NCI-H1436 treated with DMSO at 0.1 percent for 48 hours (cell line): ENCODE data around the gene DLG2.

Source experiments
- DNase-seq: peaks from one replicate; lab custom pipeline; 2025; lab: John Stamatoyannopoulos, UW

The DLG2 gene

DNA sequence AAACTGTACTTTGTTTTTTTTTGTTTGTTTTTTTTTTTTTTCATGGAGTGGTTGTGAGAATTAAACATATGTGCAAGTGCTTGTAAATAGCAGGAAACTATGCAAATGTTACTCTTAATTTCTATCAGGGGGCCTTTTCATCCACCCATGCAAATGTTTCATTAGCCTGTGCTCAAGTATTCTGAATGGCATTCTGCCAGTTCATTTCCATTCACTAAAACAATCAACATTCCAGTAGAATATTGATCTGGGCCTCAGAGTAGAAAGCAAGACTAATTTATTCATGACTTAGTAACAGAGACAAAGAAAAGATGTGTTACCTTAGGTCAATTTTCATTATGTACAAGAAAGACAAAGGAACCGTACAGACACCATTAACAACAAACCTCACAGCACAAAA, 971.4 kb downstream of the DLG2 start:
- DNase-seq = no peak

DNA sequence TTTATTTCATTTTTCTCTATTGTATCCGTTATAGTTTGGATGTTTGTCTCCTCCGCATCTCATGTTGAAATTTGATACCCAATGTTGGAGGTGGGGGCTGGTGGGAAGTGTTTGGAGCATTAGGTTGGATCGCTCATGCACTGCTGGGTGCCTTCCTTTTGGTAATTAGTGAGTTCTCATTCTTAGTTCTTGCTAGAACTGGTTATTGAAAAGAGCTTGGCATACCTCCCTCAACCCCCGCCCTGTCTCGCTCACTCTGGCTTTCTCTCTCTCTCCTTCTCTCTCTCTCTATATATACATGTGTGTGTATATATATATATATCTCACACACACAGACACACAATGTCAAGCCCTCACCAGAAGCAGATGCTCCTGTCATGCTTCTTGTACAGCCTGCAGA, 978.7 kb downstream of the DLG2 start:
- no peak for DNase-seq

DNA sequence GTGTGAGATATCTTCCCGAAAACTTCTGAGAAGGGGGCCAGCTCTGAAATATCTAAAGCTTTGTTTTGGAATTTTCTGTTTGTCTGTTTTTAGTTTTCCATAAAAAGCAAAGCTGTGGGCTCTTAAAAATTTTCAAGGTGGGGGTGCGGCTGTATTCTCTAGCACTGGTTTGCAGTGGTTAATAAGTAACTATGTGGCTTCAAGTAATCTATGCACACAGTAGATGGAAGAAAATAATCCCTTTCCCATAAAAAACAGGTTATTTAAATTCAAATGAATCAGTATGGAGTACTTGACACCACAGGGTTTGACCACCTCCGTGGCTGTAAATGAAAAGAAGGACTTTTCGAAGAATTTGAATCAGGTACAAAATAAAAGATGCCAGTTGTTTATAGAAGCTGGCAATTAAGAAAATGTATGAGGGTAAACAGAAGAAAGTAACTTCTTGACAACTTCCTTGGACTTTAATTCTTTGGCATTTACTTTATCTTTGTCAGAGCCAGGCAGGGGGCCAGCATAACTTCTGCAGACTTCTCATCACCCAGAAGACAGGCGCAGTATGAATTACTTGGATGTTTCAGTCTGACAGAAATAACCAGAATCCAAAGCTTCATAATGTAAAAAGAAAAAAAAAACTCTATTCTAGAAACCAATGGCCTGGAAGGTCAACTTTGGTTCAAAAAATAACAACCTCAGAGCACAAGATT, 981.0 kb downstream of the DLG2 start:
- no peak for DNase-seq

DNA sequence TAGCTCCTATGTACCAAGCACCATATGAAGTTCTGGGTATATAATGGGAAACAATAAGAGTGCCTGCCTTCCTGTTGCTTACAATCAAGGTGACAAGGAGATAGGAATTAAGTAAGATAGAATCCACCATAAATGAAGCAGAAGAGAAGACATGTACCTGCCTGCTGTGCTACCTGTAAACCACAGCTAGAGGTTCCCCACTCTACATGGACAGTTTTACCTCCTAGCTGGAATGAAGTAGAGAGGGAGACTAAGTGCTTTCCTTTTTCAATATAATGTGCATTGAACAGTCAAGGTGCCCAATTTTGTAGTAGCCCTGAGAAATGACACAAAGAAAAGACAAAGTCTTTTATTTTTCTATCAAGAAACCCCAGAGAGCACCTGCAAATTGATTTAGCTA, 984.6 kb downstream of the DLG2 start:
- DNase-seq = no peak

DNA sequence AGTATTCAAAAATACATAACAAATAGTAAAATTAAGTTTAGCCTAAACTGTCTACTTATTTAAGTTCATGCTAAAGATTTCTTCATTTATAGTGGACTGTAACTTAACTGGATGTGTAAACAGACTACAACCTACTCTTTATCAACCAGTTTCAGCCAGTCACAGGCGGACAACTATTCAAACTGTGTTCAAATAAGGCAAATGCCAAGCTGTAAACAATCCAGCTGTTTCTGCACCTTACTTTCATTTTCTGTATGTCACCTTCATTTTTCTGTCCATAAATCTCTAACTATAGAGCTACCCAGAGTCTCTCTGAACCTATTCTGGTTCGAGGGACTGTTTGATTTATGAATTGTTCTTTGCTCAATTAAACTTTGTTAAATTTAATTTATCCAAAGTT, 992.8 kb downstream of the DLG2 start:
- DNase-seq = no peak

DNA sequence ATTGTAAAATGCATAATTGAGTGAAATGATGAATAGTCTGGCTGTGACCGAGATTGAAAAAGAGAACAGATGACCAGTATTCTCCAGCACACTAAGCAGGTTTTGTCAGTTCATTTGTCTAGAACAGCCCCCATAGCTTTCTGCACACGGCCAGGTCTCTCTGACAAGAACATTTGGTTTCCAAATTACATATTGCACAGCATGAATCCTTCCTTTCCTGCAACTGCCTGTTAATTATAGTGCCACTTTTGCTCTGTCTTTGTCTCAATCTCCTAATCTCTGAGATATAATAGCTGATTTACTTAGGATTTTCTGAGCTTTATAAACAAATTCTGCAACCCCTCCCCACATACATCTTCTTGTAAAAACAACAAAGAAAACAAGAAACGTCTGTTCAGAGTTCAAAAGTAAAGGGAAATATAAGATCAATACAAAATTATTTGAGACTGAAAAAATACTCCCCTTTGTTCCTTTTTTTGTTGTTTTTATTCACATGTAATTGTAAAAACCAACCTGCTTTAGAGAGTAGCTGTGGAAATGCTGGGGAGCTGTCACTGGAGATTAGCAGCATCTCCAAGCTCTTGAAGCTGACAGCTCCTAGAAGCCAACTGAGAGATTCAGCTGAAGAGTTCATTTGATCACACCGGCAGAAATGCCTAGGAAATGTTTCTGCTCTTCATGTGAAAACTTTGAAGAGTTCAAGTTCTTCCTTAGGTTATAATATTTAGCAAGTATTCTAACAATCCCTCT, 998.1 kb downstream of the DLG2 start:
- no peak for DNase-seq

DNA sequence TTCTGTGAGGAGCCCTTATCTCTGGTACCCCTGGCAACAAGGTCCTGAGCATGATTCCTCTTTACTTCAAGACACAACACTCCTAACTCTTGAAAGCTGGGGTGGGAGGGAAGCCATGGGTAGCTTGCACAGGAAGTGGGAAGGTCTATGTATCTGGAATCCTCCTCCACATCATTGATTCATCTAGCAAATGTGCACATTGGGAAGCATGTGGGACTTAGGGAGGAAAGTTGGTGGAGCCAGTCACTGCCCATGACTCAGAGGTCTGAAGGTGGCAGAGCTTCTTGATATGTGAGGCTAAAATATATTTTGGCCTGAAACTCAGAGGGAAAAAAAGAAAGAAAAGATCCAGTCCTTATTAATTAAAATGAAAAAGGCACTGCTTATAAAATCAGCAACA, 1000.9 kb downstream of the DLG2 start:
- no peak for DNase-seq

DNA sequence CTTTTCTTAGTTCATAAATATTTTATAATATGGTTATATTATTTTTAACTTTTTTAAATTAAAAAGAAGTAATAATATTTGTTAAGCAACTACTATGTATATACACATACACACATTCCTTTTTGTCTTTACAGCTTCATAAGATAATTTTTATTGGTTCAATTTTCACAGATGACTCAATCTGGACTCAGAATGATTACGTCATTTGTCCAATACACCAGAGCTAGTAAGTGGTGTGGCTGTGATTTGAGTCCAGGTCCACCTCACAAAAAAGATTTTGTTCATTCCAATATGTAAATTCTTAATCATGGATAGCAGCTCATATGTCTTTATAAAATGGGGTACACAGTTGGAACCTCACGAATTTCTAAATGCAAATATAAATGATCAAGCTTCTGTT, 1014.5 kb downstream of the DLG2 start:
- no peak for DNase-seq

DNA sequence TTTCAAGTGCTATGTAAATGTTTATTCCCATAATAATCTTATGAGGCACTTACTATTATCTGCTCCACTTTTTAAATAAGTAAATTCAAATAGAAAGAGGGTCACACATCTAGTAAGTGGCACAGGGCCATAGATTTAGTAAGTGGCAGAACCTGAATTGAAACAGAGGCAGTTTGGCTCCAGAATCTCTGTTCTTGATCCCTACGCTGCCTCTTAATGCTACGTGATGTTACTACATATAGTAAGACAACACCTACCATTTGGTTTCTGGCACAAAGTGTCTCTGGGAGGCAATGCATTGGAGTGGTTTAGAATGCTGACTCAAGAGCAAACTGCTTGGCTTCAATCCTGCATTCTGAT, 1018.3 kb downstream of the DLG2 start:
- no peak for DNase-seq

DNA sequence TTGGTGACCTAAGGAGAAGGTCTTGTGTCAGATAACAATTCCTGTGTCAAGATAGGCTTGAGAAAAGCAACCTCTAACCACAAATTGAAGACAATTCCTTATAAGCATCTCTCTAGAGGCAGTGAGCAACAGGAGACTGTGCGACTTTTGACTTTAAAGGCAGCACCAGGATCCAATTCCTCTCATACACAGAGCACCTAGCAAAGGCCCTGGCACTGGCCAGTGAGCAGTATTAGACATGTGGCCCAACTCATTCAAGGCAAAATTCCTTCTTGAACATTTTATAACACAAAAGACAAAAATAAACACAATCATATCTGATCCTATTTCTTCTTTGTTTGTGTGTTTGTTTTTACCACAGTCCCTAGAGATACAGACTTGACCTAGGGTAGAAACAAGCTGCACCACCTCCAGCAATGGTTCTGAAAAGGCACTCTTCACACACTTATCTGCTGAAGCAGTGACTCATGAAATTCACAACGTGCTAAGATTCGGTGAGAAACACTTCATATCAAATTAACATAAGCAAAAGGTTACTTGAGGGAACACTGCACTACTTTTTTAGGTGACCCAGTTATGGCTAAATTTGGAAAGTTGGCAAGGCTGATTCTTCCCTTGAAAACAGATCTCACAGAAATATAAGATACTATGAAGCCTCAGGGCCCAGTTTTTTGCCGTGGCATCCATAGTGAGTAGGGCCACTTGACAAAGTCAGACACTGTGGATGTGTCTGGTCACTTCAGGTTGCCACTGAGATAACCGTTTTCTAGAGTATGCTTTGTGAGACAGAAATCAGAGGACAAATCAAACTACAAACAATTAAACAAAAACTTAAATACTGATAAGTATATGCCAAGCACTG, 1018.9 kb downstream of the DLG2 start:
- no peak for DNase-seq

DNA sequence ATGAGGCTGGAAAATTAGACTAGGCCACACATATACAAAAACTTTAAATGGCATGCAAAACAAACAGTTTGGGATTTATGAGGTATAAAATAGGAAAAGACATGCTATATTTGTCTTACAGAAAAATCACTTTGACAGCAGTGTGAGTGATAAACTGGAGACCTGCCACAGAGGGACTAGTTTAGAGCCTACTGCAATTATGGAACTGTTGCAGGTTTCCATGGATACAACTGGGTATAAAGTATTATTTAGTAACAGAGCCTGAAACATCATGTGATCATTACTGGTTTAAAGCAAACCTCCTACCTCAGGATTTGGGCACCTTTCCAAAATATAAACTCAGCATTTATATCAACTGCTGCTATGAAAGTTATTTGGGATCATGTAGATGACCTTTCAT, 1032.5 kb downstream of the DLG2 start:
- DNase-seq = no peak

DNA sequence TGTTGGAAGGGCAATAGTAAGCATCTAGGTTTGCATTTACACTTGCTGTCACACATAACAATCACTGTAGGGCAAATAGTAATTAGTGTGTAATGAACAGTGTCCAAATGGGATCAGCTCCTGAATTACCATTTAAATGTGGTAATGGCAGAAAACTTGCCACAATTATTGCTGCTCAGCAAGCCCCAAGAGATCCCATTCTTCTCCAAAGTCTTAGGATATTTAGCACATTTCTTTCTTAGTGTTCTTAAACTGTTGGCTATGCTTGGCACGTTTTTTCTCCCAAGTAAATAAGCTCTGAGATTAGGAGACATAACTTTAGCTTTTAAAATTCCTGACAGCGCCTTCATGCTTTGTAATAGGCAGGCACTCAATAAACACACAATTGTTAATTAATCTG, 1037.0 kb downstream of the DLG2 start:
- DNase-seq = no peak

DNA sequence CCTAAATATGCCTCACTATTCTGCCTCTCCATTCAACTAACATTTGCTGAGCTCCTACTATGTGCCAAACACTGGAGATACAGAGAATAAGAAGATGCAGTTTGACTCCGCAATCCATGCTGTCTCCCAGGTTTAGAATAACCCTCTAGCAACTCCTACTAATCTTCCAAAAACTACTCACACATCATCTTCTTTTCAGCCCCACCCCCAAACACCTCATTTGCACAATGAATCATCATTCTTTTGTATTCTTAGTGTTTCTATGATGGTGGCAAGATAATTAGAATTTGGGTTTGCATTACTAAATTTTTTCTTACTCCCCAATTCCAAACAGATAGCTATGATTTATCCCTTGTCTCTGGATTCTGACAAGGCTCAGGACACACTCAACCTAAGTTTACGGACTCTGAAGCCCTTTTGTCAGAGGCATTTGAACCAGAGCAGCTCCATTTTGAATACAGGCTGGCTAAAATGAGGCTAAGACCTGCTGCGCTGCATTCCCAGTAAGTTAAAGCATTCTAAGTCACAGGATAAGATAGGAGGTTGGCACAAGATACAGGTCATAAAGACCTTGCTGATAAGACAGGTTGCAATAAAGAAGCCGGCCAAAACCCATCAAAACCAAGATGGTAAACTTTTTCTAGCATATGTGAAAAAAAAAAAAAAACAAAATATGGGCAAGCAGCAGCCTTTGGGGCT, 1038.9 kb downstream of the DLG2 start:
- no peak for DNase-seq

DNA sequence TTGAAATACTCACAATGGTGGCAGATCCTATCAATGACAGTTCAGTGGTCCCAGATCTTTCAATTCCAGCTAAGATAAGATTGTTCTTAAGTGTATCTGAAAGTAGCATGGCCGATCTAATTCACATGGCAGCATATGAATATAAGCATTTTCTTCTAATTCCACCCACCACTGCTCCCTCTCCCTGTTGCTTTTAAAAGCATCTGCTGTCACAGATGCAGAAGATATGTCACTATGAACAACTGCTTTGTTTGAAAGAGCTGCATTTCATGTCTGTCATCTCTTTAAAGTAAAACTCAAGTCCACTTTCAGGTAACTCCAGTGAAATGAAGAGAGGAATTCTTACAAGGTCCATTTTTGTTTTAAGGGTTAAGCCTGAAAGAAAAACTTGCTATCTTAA, 1044.0 kb downstream of the DLG2 start:
- DNase-seq = no peak

DNA sequence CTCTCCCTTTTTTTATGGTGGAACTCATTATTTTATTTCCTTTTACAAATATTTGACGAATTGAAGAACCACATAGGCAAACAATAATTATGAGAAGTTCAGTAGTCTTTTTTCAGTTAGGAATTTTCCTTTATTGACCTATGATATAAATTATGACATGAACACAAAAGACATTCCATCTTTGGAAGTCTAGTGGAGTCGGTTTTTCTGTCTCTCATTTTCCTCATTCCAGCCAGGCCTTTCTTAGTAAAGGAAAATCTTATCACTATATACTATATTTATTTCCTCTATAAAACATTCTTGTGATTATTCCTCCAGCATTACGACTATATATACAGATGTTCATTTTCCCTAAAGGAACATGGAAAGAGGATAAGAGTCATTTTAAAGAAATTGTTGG, 1046.1 kb downstream of the DLG2 start:
- DNase-seq = no peak

DNA sequence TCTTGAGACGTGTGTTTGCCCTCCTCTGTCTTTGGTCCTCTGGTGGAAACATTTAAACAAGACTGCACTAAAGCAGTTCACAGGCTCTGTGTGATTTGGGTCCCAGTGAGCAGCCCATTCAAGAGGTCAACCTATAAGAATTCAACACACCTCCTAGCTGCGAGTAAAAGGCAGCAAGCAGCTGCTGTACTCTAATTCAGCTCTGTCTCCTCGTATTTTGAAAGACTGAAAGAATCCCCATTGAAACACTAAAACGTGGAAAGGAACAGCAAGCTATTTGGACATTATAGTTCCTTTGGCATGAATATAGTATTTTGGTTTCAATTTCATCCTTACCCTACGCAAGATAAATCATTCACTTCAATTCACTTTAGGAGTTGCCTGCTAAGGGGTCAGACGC, 1046.7 kb downstream of the DLG2 start:
- no peak for DNase-seq

DNA sequence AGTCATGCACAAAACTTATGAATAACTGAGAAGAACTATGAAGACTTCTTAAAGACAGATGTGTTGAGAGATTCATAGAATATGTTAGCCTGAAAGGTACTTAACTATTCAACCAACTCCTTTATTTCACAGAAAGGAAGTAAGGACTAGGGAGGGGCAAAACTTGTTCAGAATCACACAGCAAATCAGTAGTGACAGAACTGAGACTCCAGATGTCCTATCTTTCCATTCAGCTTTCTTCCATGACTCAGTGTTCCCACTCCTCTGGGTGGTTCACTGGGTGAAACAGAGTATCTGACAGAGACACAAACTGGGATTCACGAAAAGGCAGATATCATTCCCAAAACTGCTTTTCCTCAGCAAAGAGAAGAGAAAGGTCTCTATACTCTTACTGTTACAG, 1053.3 kb downstream of the DLG2 start:
- DNase-seq = no peak

DNA sequence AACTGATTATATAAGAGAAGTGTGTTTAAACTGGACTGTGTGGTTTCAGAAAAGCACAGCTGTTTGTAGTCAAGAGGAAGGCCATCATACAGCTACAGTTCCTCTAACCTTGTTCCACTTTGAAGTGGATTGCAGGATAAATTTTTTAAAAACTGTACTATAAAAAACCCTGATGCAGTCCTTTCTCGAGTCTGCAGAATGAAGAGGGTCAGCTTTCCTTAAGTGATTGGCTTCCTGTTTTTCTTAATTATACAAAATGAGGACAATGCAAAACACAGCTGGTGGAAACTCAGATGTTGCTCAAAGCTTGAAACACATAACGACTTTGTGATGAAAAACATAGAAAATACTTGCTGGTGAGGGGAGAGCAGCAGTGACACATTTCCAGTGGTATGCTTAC, 1060.5 kb downstream of the DLG2 start:
- DNase-seq = no peak

DNA sequence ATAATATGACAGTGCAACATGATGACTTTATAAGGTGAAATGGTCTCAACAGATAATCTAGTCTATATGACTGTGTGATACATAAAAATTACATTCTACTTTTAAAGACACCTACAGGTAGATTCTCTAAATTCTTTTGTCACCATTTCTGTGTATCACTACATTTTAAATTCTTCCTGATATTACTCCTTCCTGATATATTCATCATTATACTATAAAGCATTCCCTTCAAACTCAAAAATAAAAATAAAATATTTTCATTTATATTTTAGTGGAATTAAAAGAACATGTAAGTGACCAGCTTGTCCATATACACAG, 1062.3 kb downstream of the DLG2 start:
- DNase-seq = no peak

DNA sequence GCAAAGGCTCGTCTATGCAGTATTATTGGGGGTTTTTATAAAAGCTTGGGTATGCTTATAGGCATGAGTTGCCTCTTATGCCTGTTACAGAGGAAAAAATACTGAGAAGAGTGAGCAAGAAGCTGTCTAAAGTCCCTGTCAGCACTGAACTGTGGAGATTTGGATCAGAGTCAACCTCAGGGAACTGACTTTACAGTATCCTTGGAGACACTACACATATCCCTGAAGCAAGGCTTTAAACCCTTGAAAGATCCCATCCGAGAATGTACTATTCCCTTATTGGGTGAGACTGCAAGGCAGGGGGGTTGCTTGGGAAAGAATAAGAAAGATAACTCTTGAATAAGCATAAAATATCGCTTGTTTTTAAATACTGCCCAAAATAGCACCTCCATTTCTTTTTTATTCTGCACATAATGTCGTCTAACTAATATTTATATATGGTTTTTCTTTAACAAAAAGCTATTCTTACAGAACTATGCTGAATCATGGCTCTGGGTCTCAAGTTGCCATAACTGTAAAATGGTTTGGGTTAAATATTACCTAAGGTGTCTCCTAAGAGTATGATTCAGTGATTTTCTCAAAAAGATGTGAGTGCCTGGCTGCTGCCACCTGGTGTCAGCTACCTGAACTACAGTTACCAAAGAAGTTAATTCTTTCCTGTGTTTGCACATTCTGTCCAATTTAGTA, 1062.8 kb downstream of the DLG2 start:
- no peak for DNase-seq

DNA sequence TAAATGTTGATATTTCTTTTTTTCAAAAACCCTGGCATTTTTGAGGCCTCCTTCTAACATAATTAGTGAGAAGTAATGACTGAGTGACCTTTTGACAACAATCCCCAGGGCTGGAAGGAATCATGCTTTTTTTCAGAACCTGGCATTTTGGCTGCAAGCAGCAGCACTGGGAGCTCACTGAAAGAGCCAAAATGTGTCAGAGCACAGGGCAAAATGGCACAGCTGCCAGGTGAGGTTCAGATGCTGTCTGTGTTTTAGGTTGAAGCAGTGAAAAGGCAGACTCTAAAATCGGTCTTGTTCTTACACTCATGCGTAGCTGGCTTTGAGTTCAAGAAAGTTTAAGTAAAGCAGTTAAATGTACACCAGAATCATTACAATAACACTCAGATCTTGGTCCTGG, 1063.8 kb downstream of the DLG2 start:
- DNase-seq = no peak

DNA sequence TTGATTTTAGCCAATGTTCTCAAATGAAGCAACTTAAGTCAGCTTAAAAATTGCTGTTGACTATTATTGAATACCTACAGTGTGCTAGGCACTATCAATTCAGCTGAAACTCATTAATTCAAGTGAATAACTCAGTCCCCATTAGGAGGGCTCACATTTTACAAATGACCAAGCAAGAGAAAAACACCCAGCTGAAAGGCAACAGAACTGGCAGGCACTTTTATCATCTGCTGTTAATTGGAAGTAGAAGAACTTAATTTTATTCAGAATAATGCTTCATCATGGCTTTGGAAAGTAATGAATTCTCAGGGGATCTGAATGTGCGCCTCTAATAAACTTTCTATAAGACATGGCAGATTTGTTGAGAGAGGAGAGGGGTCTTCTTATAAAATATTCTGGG, 1066.9 kb downstream of the DLG2 start:
- DNase-seq = no peak
